Aorta (tissue), 5 donors: ENCODE measurements around the gene UBASH3B. TPM values are rescaled to one million over a fixed set of nuclear protein-coding genes. Genes with fewer than 3 reads are reported as not detected.
A peak's percentile ranks its signal among the peaks of the same experiment; 100 is the strongest.

Experiments used
- ATAC-seq: fragments of 200-7000 bp; cut with Tn5 transposase; one replicate; pipeline ENCODE4 v1.9.1; 2022; ENCODE audit warnings: moderate library complexity; ENCODE audit not compliant: low FRiP score
- DNase-seq, 2 donors: peaks; one replicate each; pipeline ENCODE4 v3.0.0-alpha.2; 2020
- H3K27ac ChIP-seq, 2 donors: one replicate each; pipeline ENCODE4 v1.5.1; 2013; ENCODE audit warnings: low read length in 2 of 2, mild to moderate bottlenecking in 2 of 2, moderate library complexity in 2 of 2, control low read depth in 1 of 2, inconsistent platforms in 1 of 2, low read depth in 1 of 2
- H3K27me3 ChIP-seq, 2 donors: one replicate each; pipeline ENCODE4 v1.6.1; 2013; ENCODE audit warnings: control low read depth in 1 of 2, low read length in 1 of 2, mild to moderate bottlenecking in 1 of 2, moderate library complexity in 1 of 2; ENCODE audit not compliant: insufficient read depth in 2 of 2, control insufficient read depth in 1 of 2
- H3K36me3 ChIP-seq, 2 donors: one replicate each; pipeline ENCODE4 v1.6.1; 2013; ENCODE audit warnings: control low read depth in 1 of 2, low read length in 1 of 2, mild to moderate bottlenecking in 1 of 2; ENCODE audit not compliant: insufficient read depth in 2 of 2, control insufficient read depth in 1 of 2
- H3K4me1 ChIP-seq, 2 donors: one replicate each; pipeline ENCODE4 v1.6.1; 2013; ENCODE audit warnings: low read length in 2 of 2, control low read depth in 1 of 2, mild to moderate bottlenecking in 1 of 2, moderate library complexity in 1 of 2; ENCODE audit not compliant: insufficient read depth in 2 of 2, control insufficient read depth in 1 of 2
- H3K4me3 ChIP-seq, 2 donors: one replicate each; pipeline ENCODE4 v1.5.1; 2013; ENCODE audit warnings: low read length in 2 of 2, control low read depth in 1 of 2, mild to moderate bottlenecking in 1 of 2
- H3K9me3 ChIP-seq: one replicate; pipeline ENCODE4 v1.6.1; 2013; ENCODE audit warnings: mild to moderate bottlenecking, low read length; ENCODE audit not compliant: control insufficient read depth
- WGBS, 2 donors: extraction: QIAGEN DNeasy Blood & Tissue Kit; methylation state at CpG; one replicate each; pipeline ENCODE4 v1.1.7; 2013; 5-methylcytosine and 5-hydroxymethylcytosine counted together
- intact Hi-C, 2 donors: fragments of 100-400 bp; cut with DNase I; formaldehyde crosslinking; loops; one replicate each; pipeline versions ENCODE4 v1.14.2 to v1.15.0; 2022
- polyA plus RNA-seq, 2 donors: library from polyadenylated mRNA; stranded (reverse); fragments of 200-250 nt; gene quantifications; one replicate each; pipeline ENCODE4 v1.2.3, GENCODE V29; 2013
- total RNA-seq, 2 donors: library from RNA; stranded (reverse); fragmentation: NEBNext Ultra II Directional; extraction: Animal tissue kit (Norgen Biotek cat#: 25700); gene quantifications; one replicate each; pipeline ENCODE4 v1.2.1, GENCODE V29; 2021
- donor health status: healthy with polysubstance abuse.
- donor health status: Bipolar disorder and iron deficiency.
- donor health status: DM: no; HTN: no; CAD: no.
- donor health status: DM: no; HTN: no; CAD: no.
- donor health status: DM: yes; HTN: yes; CAD: no.

UBASH3B gene
- total and polyA plus RNA-seq, 4 donors, result 0.28 to 15.1 (median 6.0) TPM

- Histone ChIP-seq H3K9me3 (no peaks in the 10 kb centered on the region), H3K4me3 (no peak overlapping the region), H3K36me3 (no peaks in the 10 kb centered on the region), H3K27me3 (no peaks in the 10 kb centered on the region), H3K27ac (no peak overlapping the region), H3K4me1 (no peaks in the 10 kb centered on the region)
- intact Hi-C loops, result no loop called here
- WGBS, 2 donors, result 41 to 51% methylated on average over 6 of the region's 6 CpGs
- ATAC-seq (no peak), DNase-seq (peak in 1 of 2 donors; percentile 34)
Observed at GRCh38 chr11:122642971-122643370, 12.6 kb upstream of the UBASH3B start.

GRCh38 chr11:122645847-122646246 is 9.7 kb upstream of the UBASH3B start:
- WGBS, 2 donors, result 93 to 96% methylated on average over 5 of the region's 5 CpGs
- DNase-seq, result no peak
- intact Hi-C loops, result no loop called here
- H3K36me3 ChIP-seq, result no peaks in the 10 kb centered on the region
- H3K27ac ChIP-seq, result no peak overlapping the region
- H3K27me3 ChIP-seq, result no peaks in the 10 kb centered on the region
- H3K9me3 ChIP-seq, result no peaks in the 10 kb centered on the region
- ATAC-seq, result no peak
- H3K4me1 ChIP-seq, result no peaks in the 10 kb centered on the region
- H3K4me3 ChIP-seq, result no peak overlapping the region

GRCh38 chr11:122646549-122647340 is 8.8 kb upstream of the UBASH3B start:
- DNase-seq (peak in 1 of 2 donors; percentile 5), ATAC-seq (no peak)
- H3K4me3 ChIP-seq, result no peak overlapping the region
- H3K9me3 ChIP-seq, result no peaks in the 10 kb centered on the region
- WGBS, 2 donors, result 78 to 83% methylated on average over 6 of the region's 6 CpGs
- no peak overlapping the region for H3K27ac ChIP-seq
- no peaks in the 10 kb centered on the region for H3K36me3 ChIP-seq
- intact Hi-C loops, result no loop called here
- no peaks in the 10 kb centered on the region for H3K27me3 ChIP-seq
- H3K4me1 ChIP-seq, result no peaks in the 10 kb centered on the region

- Histone ChIP-seq H3K36me3 (no peaks in the 10 kb centered on the region), H3K9me3 (no peaks in the 10 kb centered on the region), H3K27ac (no peak overlapping the region), H3K27me3 (no peaks in the 10 kb centered on the region), H3K4me3 (no peak overlapping the region), H3K4me1 (no peaks in the 10 kb centered on the region)
- DNase-seq (no peak), ATAC-seq (no peak)
- intact Hi-C loops, result no loop called here
Observed at GRCh38 chr11:122647736-122648275, 7.7 kb upstream of the UBASH3B start.

- intact Hi-C loops, result no loop called here
- ATAC-seq, result no peak
Observed at GRCh38 chr11:122649116-122649515, 6.4 kb upstream of the UBASH3B start.

GRCh38 chr11:122650619-122651018 is 4.9 kb upstream of the UBASH3B start:
- intact Hi-C loops, result no loop called here
- no peaks in the 10 kb centered on the region for H3K9me3 ChIP-seq
- H3K27ac ChIP-seq, result no peak overlapping the region
- no peaks in the 10 kb centered on the region for H3K36me3 ChIP-seq
- no peak overlapping the region for H3K4me3 ChIP-seq
- no peak for ATAC-seq
- H3K27me3 ChIP-seq, result no peaks in the 10 kb centered on the region
- no peak for DNase-seq
- WGBS, 2 donors, result 30 to 31% methylated on average over 1 of the region's 1 CpG
- H3K4me1 ChIP-seq, result no peaks in the 10 kb centered on the region

More at GRCh38 chr11:122649116-122649515, 6.4 kb upstream of the UBASH3B start:
- no peaks in the 10 kb centered on the region for H3K27me3 ChIP-seq
- no peaks in the 10 kb centered on the region for H3K36me3 ChIP-seq
- no peak overlapping the region for H3K27ac ChIP-seq
- H3K4me1 ChIP-seq, result no peaks in the 10 kb centered on the region
- H3K9me3 ChIP-seq, result no peaks in the 10 kb centered on the region
- WGBS, 2 donors, result 83 to 92% methylated on average over 3 of the region's 3 CpGs
- no peak overlapping the region for H3K4me3 ChIP-seq
- peak in 1 of 2 donors; percentile 40 for DNase-seq

GRCh38 chr11:122652495-122652894 is 3.0 kb upstream of the UBASH3B start:
- no peak overlapping the region for H3K27ac ChIP-seq
- no peaks in the 10 kb centered on the region for H3K9me3 ChIP-seq
- no peaks in the 10 kb centered on the region for H3K36me3 ChIP-seq
- H3K27me3 ChIP-seq, result no peaks in the 10 kb centered on the region
- 66 to 75% methylated on average over 2 of the region's 2 CpGs for WGBS, 2 donors
- no peak overlapping the region for H3K4me3 ChIP-seq
- intact Hi-C loops, result no loop called here
- ATAC-seq, result no peak
- no peak for DNase-seq
- H3K4me1 ChIP-seq, result no peaks in the 10 kb centered on the region

- intact Hi-C loops, result no loop called here
- no peaks in the 10 kb centered on the region for H3K4me1 ChIP-seq
- no peak for DNase-seq
- WGBS, 2 donors, result 69 to 72% methylated on average over 7 of the region's 7 CpGs
- H3K9me3 ChIP-seq, result no peaks in the 10 kb centered on the region
- H3K36me3 ChIP-seq, result no peaks in the 10 kb centered on the region
- no peaks in the 10 kb centered on the region for H3K27me3 ChIP-seq
- no peak overlapping the region for H3K27ac ChIP-seq
- H3K4me3 ChIP-seq, result no peak overlapping the region
- ATAC-seq, result no peak
Observed at GRCh38 chr11:122653916-122654585, 1.5 kb upstream of the UBASH3B start.
